Osteoblast (primary cell): ENCODE data around the gene C6orf120. TPM values are rescaled to one million over a fixed set of nuclear protein-coding genes. Genes with fewer than 3 reads are reported as not detected.

Experiments
- DNase-seq: peaks from one replicate; pipeline ENCODE4 v3.0.0; 2011; ENCODE audit warnings: low spot score, mixed read lengths; ENCODE audit not compliant: insufficient read length; ENCODE audit errors: missing footprints
- H2AFZ ChIP-seq: 2 replicates; pipeline ENCODE4 v1.6.0; 2011; ENCODE audit warnings: mild to moderate bottlenecking, low read length
- H3K27ac ChIP-seq: 2 replicates; pipeline ENCODE4 v1.5.1; 2011; ENCODE audit warnings: mild to moderate bottlenecking, low read depth, low read length, moderate library complexity
- H3K27me3 ChIP-seq: 2 replicates; pipeline ENCODE4 v1.6.0; 2012; ENCODE audit warnings: mild to moderate bottlenecking, control low read depth, inconsistent platforms, low read length, moderate library complexity; ENCODE audit not compliant: insufficient read depth
- H3K36me3 ChIP-seq: 2 replicates; pipeline ENCODE4 v1.5.1; 2011; ENCODE audit warnings: mild to moderate bottlenecking, low read length, control low read depth, moderate library complexity; ENCODE audit not compliant: insufficient read depth
- H3K4me1 ChIP-seq: 2 replicates; pipeline ENCODE4 v1.5.1; 2011; ENCODE audit warnings: mild to moderate bottlenecking, low read length, control low read depth, moderate library complexity; ENCODE audit not compliant: insufficient read depth
- H3K4me2 ChIP-seq: 2 replicates; pipeline ENCODE4 v1.6.0; 2011; ENCODE audit warnings: mild to moderate bottlenecking, low read length; ENCODE audit not compliant: insufficient read depth
- H3K4me3 ChIP-seq: fragments of 200-600 bp; sonication (generic); 3 replicates; pipeline ENCODE4 v1.5.1; 2012; ENCODE audit warnings: mild to moderate bottlenecking, low read length, inconsistent platforms; ENCODE audit not compliant: insufficient read depth
- H3K79me2 ChIP-seq: 2 replicates; pipeline ENCODE4 v1.6.0; 2012; ENCODE audit warnings: mild to moderate bottlenecking, low read length, control low read depth, inconsistent platforms; ENCODE audit not compliant: insufficient read depth
- H3K9me3 ChIP-seq: 2 replicates; pipeline ENCODE4 v1.5.1; 2011; ENCODE audit warnings: low read depth, low read length, control low read depth
- H4K20me1 ChIP-seq: 2 replicates; pipeline ENCODE4 v1.6.0; 2012; ENCODE audit warnings: mild to moderate bottlenecking, low read length, control low read depth; ENCODE audit not compliant: insufficient read depth
- CTCF ChIP-seq: IDR thresholded peaks from 2 replicates; pipeline ENCODE4 v1.5.1; 2011; ENCODE audit warnings: mild to moderate bottlenecking, low read depth, low read length, moderate library complexity; ENCODE audit errors: extremely low read depth
- total RNA-seq: library from RNA; depleted of rRNA; stranded (reverse); fragments of >200 nt; gene quantifications from 2 replicates; pipeline ENCODE4 v1.2.3, GENCODE V29; 2012

C6orf120 gene
- 53.0 and 54.3 TPM in 2 replicates for total RNA-seq

- no peak for TF ChIP-seq CTCF
- Histone ChIP-seq H3K4me2 (peak within 1 kb of the TSS; percentile 83), H3K27me3 (no peaks in the 10 kb centered on the region), H4K20me1 (peaks cover 24% of the 10 kb centered on the region), H2AFZ (peak within 1 kb of the TSS; percentile 91), H3K4me1 (peaks cover 48% of the 10 kb centered on the region), H3K79me2 (peaks cover 54% of the 10 kb centered on the region), H3K27ac (peak within 1 kb of the TSS; percentile 84), H3K36me3 (peaks cover 17% of the 10 kb centered on the region), H3K9me3 (no peaks in the 10 kb centered on the region), H3K4me3 (peak within 1 kb of the TSS; percentile 91)
- peak; percentile 97 for DNase-seq
These were observed at the start of gene C6orf120, which contains the start of gene WDR27 for GRCh38 chr6:169701954-169702839. TSS of gene C6orf120 (plus strand) at chr6:169702126. CDS start at chr6:169702460, 334 bp downstream. TSS of gene WDR27 (minus strand) at chr6:169702029. CDS start at chr6:169689005, 13,024 bp downstream.

DNA sequence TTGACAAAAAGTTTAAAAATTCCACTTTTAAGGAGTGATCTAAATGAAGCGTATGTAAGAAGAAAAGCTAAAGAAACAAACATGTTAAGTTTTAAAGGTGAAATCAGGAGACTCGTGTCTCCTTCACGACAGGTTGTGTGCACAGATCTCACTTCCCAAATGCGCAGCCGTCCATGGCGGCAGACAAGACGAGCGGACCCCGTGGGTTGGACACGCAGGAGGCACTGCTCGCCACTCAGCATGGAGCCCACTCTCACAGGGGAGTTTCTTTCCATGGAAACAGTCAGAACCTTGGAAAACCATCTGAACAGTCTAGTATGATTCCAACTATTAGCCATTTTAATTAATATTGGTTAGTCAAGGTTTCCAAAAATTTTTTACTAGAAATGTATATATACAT, 49.0 kb upstream of the C6orf120 start:
- H3K4me3 ChIP-seq, result no peak overlapping the region
- no peak overlapping the region for H2AFZ ChIP-seq
- no peak for TF ChIP-seq CTCF

DNA sequence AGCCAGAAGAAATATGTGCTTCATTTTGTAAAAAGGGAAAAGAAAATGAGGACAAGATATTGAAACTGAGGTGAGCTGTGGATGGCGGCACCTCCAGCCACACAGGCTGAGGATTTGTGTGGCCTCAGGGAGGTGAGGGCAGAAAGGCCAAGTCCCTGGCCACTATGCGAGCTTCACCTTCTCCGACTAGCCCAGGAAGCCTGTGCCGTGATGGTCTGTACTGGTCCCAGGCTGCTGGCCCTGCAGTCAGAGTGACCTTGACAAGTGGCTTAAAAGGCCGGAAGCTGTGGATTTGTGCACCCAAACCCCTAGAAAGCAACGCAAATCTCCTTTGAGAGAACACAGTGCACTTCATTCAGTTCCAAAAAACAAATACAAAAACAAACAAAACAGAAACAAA, 48.2 kb upstream of the C6orf120 start:
- no peak for DNase-seq
- Histone ChIP-seq H4K20me1 (no peaks in the 10 kb centered on the region), H3K79me2 (no peaks in the 10 kb centered on the region), H3K4me3 (peak overlapping the region; percentile 78), H3K9me3 (no peaks in the 10 kb centered on the region), H2AFZ (peak overlapping the region; percentile 77), H3K4me2 (peak overlapping the region; percentile 90), H3K27me3 (no peaks in the 10 kb centered on the region), H3K4me1 (peaks cover 8% of the 10 kb centered on the region), H3K36me3 (peaks cover 12% of the 10 kb centered on the region), H3K27ac (peak overlapping the region; percentile 78)
- TF ChIP-seq CTCF, result no peak

More for the DNA sequence above, 49.0 kb upstream of the C6orf120 start:
- Histone ChIP-seq H3K9me3 (no peaks in the 10 kb centered on the region), H3K4me1 (peaks cover 8% of the 10 kb centered on the region), H3K4me2 (no peak overlapping the region), H3K27me3 (no peaks in the 10 kb centered on the region), H3K27ac (no peak overlapping the region), H3K79me2 (no peaks in the 10 kb centered on the region), H4K20me1 (no peaks in the 10 kb centered on the region), H3K36me3 (peaks cover 7% of the 10 kb centered on the region)
- DNase-seq, result no peak
